Memory B cell (primary cell): Measurements from ENCODE around the gene SLC6A6.

Source experiments
- ATAC-seq: fragments of 150-1000 bp; cut with Tn5 transposase; 2 replicates; pipeline ENCODE4 v1.10.0; 2021; ENCODE audit warnings: low read depth, mild to moderate bottlenecking, moderate library complexity
- DNase-seq, 2 donors: peaks; one replicate each; pipeline ENCODE4 v3.0.0; 2022; ENCODE audit warnings: low spot score in 2 of 2
- H3K27ac Mint-ChIP-seq: one replicate; pipeline ENCODE4 v1.8.0; 2022; ENCODE audit warnings: mild to moderate bottlenecking, moderate library complexity, mixed read lengths
- H3K27me3 Mint-ChIP-seq: one replicate; pipeline ENCODE4 v1.8.0; 2022; ENCODE audit warnings: mixed read lengths
- H3K36me3 Mint-ChIP-seq: one replicate; pipeline ENCODE4 v1.8.0; 2022; ENCODE audit warnings: mild to moderate bottlenecking, mixed read lengths
- H3K4me1 Mint-ChIP-seq: one replicate; pipeline ENCODE4 v1.8.0; 2022; ENCODE audit warnings: mixed read lengths
- H3K4me3 Mint-ChIP-seq: one replicate; pipeline ENCODE4 v1.8.0; 2022; ENCODE audit warnings: mild to moderate bottlenecking, moderate library complexity, mixed read lengths
- H3K9me3 Mint-ChIP-seq: one replicate; pipeline ENCODE4 v1.8.0; 2022; ENCODE audit warnings: mixed read lengths

The SLC6A6 gene

DNA sequence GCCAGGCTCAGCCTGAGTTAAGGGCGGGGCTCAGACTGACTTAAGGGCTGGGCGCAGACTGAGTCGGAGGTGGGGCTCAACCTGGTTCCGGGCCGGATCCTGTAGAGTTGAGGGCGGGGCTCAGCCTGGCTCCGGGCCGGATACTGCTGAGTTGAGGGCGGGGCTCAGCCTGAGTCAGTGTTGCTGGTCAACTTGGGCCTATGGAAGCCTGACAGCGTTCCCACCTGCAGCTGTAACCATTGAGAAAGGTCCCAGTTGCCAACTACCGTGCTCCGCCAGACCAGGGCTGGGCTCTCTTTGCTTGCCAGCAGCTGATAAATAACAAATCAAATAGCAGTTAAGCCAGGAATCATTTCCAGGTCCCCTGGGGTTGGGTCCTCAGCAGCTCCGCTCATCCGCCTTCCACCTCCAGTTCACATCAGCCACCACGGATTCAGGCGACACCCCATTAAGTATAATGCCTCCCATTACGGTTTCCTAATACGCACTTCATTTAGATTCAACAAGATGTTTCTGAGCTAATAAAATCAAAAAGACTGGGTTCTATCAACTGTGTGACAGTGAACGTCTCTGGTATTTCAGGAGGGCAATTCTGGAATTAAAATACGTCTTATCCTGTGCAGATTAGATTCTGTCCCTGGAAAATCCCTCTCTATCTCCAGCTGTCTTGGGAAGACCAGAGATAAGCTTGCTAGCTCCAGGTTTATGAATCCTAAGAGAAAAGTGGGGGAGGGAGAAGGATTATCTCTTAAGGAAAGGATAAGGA, 130.5 kb downstream of the SLC6A6 start:
- no peak for ATAC-seq
- H3K27me3 Mint-ChIP-seq, result peaks cover 6% of the 10 kb centered on the region
- no peaks in the 10 kb centered on the region for H3K36me3 Mint-ChIP-seq
- H3K27ac Mint-ChIP-seq, result no peak overlapping the region
- peaks cover 2% of the 10 kb centered on the region for H3K9me3 Mint-ChIP-seq
- H3K4me1 Mint-ChIP-seq, result no peaks in the 10 kb centered on the region
- no peak for DNase-seq
- no peak overlapping the region for H3K4me3 Mint-ChIP-seq

DNA sequence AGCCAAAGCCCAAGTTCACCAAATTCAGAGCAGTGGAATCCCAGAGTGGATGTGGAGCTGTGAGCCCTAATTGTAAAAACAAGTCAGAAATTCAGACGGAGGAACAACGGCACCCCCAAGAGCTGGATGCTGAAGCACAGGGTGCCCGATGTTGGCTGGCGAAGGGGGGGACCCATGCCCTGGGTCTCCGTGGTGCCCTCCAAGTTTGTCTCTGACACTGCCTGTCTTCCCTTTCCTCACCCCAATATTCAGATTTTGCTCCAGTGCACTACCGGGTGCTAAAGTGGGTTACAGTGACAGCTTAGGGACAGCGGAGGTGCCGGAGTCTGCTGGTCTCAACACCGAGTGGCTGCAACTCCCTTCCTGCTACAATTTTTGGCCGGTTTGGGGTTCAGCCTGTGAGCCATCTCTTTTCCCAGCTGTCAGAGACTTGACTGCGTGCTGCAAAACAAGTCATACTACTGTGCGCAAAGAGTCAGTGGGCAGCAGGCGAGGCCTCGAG, 131.1 kb downstream of the SLC6A6 start:
- ATAC-seq, result no peak
- H3K4me1 Mint-ChIP-seq, result no peaks in the 10 kb centered on the region
- peaks cover 4% of the 10 kb centered on the region for H3K27me3 Mint-ChIP-seq
- no peak overlapping the region for H3K27ac Mint-ChIP-seq
- peaks cover 2% of the 10 kb centered on the region for H3K9me3 Mint-ChIP-seq
- DNase-seq, result no peak
- H3K4me3 Mint-ChIP-seq, result no peak overlapping the region
- H3K36me3 Mint-ChIP-seq, result no peaks in the 10 kb centered on the region

DNA sequence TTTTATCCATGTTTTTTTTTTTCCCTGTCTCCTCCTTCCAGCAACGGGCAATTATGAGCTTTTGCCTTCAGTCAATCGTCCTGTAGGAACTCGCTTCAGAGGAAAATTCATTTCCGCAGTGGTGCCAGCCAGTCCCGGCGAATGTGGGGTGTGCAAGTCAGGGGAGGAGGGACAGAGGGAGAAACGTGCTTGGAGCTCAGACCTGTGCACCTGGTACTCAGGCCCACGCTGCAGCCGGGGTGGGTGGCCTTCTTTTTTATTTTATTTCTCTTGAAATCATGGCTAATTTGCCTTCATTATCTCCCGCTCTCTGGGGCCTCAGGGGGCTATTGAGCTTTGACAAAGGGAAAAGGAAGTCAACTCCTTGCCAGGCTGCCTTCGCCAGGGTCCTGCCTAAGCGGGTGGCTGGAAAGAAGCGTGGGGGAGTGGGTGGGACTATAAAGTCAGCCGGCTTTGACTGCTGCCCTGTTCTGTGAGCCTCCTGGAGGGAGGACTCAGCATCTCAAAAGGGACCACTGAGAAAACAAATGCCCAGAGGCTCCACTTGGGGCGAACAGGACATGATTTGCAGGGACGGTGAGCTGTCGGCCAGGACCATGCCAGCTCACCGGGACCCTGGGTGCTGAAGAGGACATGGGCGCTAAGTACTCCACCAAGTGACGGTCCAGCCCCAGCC, 132.2 kb downstream of the SLC6A6 start:
- Mint-ChIP-seq H3K36me3 (no peaks in the 10 kb centered on the region), H3K4me1 (no peaks in the 10 kb centered on the region), H3K9me3 (peaks cover under 1% of the 10 kb centered on the region), H3K4me3 (no peak overlapping the region), H3K27me3 (peaks cover 3% of the 10 kb centered on the region), H3K27ac (no peak overlapping the region)
- no peak for DNase-seq
- no peak for ATAC-seq

DNA sequence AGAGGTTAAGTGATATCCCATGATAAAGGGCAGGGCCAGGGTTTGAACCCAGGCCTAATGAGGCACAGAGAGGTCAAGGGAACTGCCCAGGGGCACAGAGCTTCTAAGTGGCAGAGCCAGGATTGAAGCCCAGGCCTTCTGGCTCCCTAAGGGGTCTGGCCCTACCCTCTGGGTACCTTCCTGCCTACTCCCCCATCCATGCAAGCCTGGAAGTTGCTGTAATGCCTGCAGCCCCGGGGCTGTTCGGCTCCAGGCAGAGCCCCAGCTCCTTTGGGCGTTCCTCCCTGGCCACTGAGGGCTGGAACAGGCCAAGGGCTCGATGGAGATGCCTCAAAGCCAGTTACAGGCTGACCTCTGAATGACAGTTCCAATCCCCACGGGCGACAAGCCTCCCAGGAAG, 133.2 kb downstream of the SLC6A6 start:
- DNase-seq (no peak), ATAC-seq (no peak)
- Mint-ChIP-seq H3K4me3 (no peak overlapping the region), H3K27ac (no peak overlapping the region), H3K4me1 (no peaks in the 10 kb centered on the region), H3K27me3 (no peaks in the 10 kb centered on the region), H3K36me3 (no peaks in the 10 kb centered on the region), H3K9me3 (no peaks in the 10 kb centered on the region)

DNA sequence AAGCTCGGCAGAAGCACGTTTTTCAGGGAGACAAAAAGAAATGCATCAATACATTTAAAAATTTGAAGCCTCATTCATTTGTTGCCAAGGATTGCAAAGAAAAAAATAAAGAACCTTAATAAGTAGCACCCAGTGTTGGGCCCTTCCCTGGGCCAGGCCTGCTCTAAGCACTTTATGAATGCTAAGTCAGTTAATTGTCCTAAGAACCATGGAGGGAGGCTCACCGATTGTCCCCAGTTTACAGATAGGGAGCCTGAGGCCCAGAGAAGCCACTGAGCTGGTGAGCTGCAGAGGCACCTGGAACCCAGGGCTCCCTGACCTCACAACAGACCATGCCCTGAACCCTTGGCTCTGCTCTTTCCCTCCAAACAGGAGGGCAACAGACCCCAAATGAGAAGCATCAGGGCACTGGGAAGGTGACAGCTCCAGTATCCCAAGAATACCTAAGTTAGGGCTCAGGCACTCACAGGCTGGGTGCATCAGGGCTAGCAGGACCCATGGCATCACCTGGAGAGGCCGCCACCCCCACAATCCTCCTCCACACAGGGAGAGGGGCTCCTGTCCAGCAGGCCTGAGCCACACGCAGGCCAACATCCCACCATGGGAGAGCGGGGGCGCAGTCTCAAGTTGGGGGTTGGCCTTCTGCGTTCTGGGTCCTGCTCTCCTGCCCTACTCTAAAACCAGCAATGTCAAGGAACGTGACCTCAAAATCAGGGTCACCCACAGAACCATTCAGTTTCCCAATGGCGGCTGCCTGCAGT, 133.8 kb downstream of the SLC6A6 start:
- Mint-ChIP-seq H3K27ac (no peak overlapping the region), H3K4me1 (no peaks in the 10 kb centered on the region), H3K9me3 (no peaks in the 10 kb centered on the region), H3K27me3 (no peaks in the 10 kb centered on the region), H3K36me3 (no peaks in the 10 kb centered on the region), H3K4me3 (no peak overlapping the region)
- ATAC-seq (no peak), DNase-seq (no peak)

DNA sequence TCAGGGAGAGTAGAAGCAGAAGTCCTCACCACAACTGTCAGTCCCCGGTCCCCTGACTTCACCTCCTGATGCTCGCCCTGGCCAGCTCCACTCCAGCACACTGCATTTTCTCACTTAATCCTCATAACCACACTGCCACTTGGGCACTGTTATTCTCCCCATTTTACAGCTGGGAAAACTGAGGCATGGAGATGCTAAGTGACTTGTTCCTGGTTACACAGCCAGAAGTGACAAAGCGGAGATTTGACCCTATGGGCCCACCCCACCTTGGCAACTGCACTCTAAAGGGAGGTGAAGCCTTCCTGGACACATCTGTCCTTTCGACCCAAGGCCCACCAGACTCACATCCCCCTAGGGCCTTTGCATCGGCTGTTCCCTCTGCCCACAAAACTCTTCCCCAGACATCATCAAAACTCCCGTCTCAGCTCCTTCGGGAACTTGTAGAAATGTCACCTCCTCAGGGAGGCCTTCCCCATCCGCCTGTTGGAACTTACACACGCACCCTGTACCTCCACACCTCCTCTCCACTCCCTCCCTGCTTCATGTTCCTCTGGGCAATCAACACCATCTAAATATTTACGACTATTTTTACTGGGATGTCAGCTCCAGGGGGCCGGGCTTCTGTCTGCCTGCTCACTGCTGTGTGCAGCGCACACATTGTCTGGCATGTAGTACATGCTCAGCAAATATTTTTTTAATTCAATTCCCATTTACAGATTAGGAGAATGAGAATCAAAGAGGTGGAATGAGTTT, 134.6 kb downstream of the SLC6A6 start:
- no peak for ATAC-seq
- Mint-ChIP-seq H3K4me1 (no peaks in the 10 kb centered on the region), H3K9me3 (no peaks in the 10 kb centered on the region), H3K27me3 (peaks cover 1% of the 10 kb centered on the region), H3K4me3 (no peak overlapping the region), H3K36me3 (no peaks in the 10 kb centered on the region), H3K27ac (no peak overlapping the region)
- no peak for DNase-seq

DNA sequence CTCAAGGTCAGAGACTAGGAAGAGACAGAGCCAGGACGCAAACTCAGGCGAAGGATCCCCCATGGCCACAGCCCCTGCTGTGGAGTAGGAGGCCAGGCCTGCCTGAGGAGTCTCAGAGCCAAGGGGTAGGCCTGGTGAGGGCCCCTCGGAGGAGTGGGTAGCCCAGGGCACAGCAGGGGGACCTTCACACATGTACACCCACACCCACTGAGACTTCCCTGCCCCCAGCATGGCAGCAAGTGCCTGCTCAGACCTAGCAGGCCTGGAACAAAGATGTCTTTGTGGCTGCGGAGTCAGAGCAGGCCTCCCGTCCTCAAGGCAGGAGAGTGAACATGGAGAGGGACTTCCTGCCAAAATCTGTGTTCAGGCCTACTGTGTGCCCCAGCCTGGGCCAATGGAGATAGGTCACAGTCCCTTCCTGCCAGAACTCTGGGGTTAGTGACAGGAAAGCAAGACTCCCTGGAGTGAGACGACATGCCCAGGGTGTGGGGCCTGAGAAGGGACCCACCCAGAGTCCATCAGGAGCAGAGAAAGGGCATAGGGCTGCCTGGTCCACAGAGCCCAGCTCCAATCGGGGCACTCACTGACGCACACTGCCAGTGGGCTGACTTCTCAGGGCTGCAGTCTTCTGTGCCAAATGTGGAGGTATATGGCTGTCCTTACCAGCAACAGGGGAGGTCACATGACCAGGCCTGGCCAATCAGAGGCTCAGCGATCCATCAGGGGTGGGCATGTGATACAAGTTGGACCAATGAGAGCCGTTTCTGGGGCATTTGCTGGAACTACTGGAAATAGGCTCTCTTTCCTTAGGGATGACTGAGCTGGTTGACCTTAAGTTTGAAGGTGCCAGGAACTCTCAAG, 135.4 kb downstream of the SLC6A6 start:
- H3K36me3 Mint-ChIP-seq, result no peaks in the 10 kb centered on the region
- H3K4me3 Mint-ChIP-seq, result no peak overlapping the region
- H3K4me1 Mint-ChIP-seq, result no peaks in the 10 kb centered on the region
- no peaks in the 10 kb centered on the region for H3K9me3 Mint-ChIP-seq
- ATAC-seq, result no peak
- peaks cover 4% of the 10 kb centered on the region for H3K27me3 Mint-ChIP-seq
- no peak overlapping the region for H3K27ac Mint-ChIP-seq
- no peak for DNase-seq

DNA sequence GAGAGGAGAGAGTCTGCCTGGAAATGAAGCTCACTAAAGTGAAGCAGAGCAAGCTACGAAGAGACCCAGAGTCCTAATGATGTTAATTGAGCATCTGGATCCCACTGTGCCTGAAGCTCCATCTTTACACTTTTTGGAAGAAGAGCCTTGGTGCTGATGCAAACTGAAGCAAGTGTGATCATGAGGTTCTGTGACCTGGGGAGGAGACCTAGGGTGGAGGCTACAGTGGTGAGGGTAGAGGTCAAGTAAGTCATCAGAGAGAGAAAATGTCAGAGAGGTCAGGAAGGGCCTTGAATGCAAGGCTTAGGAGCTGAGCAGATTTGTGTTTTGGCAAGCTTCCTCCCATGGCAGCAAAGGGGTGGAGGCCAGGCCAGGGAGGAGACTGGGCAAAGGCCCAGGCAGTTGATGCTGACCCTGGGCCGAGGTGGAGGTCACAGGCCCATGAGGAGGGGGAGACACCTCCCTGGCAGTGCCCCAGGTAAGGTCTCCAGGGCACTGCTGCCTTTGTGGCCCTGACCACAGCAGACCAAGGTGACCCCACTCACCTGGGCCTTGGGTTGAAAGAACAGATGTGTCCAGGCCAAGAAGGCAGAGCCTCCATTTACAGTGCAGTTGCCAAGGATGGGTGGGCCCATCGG, 136.2 kb downstream of the SLC6A6 start:
- no peak for DNase-seq
- H3K36me3 Mint-ChIP-seq, result no peaks in the 10 kb centered on the region
- no peaks in the 10 kb centered on the region for H3K4me1 Mint-ChIP-seq
- no peaks in the 10 kb centered on the region for H3K9me3 Mint-ChIP-seq
- ATAC-seq, result no peak
- H3K4me3 Mint-ChIP-seq, result no peak overlapping the region
- peaks cover 5% of the 10 kb centered on the region for H3K27me3 Mint-ChIP-seq
- no peak overlapping the region for H3K27ac Mint-ChIP-seq
